Measurements from ENCODE around the gene C8B.

Gene C8B

GRCh38 chr1:56965916-56966697, at the start of gene C8B:
TSS of gene C8B (minus strand) at chr1:56966015. CDS start at chr1:56965948, 67 bp downstream.
- Histone ChIP-seq H3K36me3 (no peaks in the 10 kb centered on the region), H3K4me1 (no peaks in the 10 kb centered on the region), H3K4me3 (no peak within 1 kb of the TSS), H3K9me3 (0 out of 2 replicates have a peak, but pooled peaks cover 4% of the 10 kb centered on the region), H3K4me2 (no peak within 1 kb of the TSS), H3K27me3 (no peaks in the 10 kb centered on the region), H4K20me1 (no peaks in the 10 kb centered on the region), H3K27ac (no peak within 1 kb of the TSS), H3K9ac (no peak within 1 kb of the TSS)
- no peak for TF ChIP-seq Cebpa-rat (IDR thresholded peaks at IDR 0.05)

GRCh38 chr1:57015071-57015470, 49.3 kb upstream of the C8B start:
- H3K27ac ChIP-seq: no peak overlapping the region
- no peak overlapping the region for H3K4me3 ChIP-seq
- no peak overlapping the region for H3K4me2 ChIP-seq
- H3K9ac ChIP-seq: no peak overlapping the region
- H3K4me1 ChIP-seq: no peaks in the 10 kb centered on the region
- peaks cover 63% of the 10 kb centered on the region for H3K36me3 ChIP-seq
- no peaks in the 10 kb centered on the region for H3K27me3 ChIP-seq
- no peak for TF ChIP-seq Cebpa-rat (IDR thresholded peaks at IDR 0.05)
- no peaks in the 10 kb centered on the region for H3K9me3 ChIP-seq
- no peaks in the 10 kb centered on the region for H4K20me1 ChIP-seq

GRCh38 chr1:57013522-57013921, 47.7 kb upstream of the C8B start:
- Histone ChIP-seq H3K36me3 (peaks cover 69% of the 10 kb centered on the region), H3K27me3 (no peaks in the 10 kb centered on the region), H3K9ac (no peak overlapping the region), H3K9me3 (no peaks in the 10 kb centered on the region), H3K4me3 (no peak overlapping the region), H3K4me2 (no peak overlapping the region), H3K4me1 (no peaks in the 10 kb centered on the region), H3K27ac (no peak overlapping the region), H4K20me1 (no peaks in the 10 kb centered on the region)
- no peak for TF ChIP-seq Cebpa-rat (IDR thresholded peaks at IDR 0.05)

- H3K4me1 ChIP-seq: no peaks in the 10 kb centered on the region
- H4K20me1 ChIP-seq: no peaks in the 10 kb centered on the region
- H3K4me2 ChIP-seq: no peak overlapping the region
- no peak overlapping the region for H3K9ac ChIP-seq
- H3K36me3 ChIP-seq: peaks cover 74% of the 10 kb centered on the region
- TF ChIP-seq Cebpa-rat (IDR thresholded peaks at IDR 0.05): no peak
- no peaks in the 10 kb centered on the region for H3K9me3 ChIP-seq
- H3K27me3 ChIP-seq: no peaks in the 10 kb centered on the region
- no peak overlapping the region for H3K4me3 ChIP-seq
- no peak overlapping the region for H3K27ac ChIP-seq
Measured at GRCh38 chr1:57012315-57012714, 46.5 kb upstream of the C8B start.

GRCh38 chr1:57010511-57010910, 44.7 kb upstream of the C8B start:
- Histone ChIP-seq H3K4me1 (peaks cover 9% of the 10 kb centered on the region), H4K20me1 (no peaks in the 10 kb centered on the region), H3K9me3 (no peaks in the 10 kb centered on the region), H3K4me2 (no peak overlapping the region), H3K27ac (no peak overlapping the region), H3K9ac (no peak overlapping the region), H3K36me3 (peaks cover 67% of the 10 kb centered on the region), H3K27me3 (no peaks in the 10 kb centered on the region), H3K4me3 (no peak overlapping the region)
- TF ChIP-seq Cebpa-rat (IDR thresholded peaks at IDR 0.05): no peak

GRCh38 chr1:57007948-57008347, 42.1 kb upstream of the C8B start:
- H4K20me1 ChIP-seq: no peaks in the 10 kb centered on the region
- TF ChIP-seq Cebpa-rat (IDR thresholded peaks at IDR 0.05): no peak
- H3K27ac ChIP-seq: no peak overlapping the region
- no peak overlapping the region for H3K9ac ChIP-seq
- no peaks in the 10 kb centered on the region for H3K9me3 ChIP-seq
- peaks cover 64% of the 10 kb centered on the region for H3K36me3 ChIP-seq
- peaks cover 19% of the 10 kb centered on the region for H3K4me1 ChIP-seq
- H3K27me3 ChIP-seq: no peaks in the 10 kb centered on the region
- H3K4me2 ChIP-seq: no peak overlapping the region
- no peak overlapping the region for H3K4me3 ChIP-seq

GRCh38 chr1:57007472-57007871, 41.7 kb upstream of the C8B start:
- H3K27me3 ChIP-seq: no peaks in the 10 kb centered on the region
- H3K36me3 ChIP-seq: peaks cover 69% of the 10 kb centered on the region
- H3K9me3 ChIP-seq: no peaks in the 10 kb centered on the region
- H3K4me2 ChIP-seq: no peak overlapping the region
- H3K4me3 ChIP-seq: no peak overlapping the region
- H3K9ac ChIP-seq: no peak overlapping the region
- H4K20me1 ChIP-seq: no peaks in the 10 kb centered on the region
- no peak overlapping the region for H3K27ac ChIP-seq
- TF ChIP-seq Cebpa-rat (IDR thresholded peaks at IDR 0.05): no peak
- peaks cover 19% of the 10 kb centered on the region for H3K4me1 ChIP-seq

- H3K9ac ChIP-seq: no peak overlapping the region
- peaks cover 70% of the 10 kb centered on the region for H3K36me3 ChIP-seq
- no peak for TF ChIP-seq Cebpa-rat (IDR thresholded peaks at IDR 0.05)
- H3K4me2 ChIP-seq: no peak overlapping the region
- no peaks in the 10 kb centered on the region for H3K27me3 ChIP-seq
- H4K20me1 ChIP-seq: no peaks in the 10 kb centered on the region
- H3K27ac ChIP-seq: no peak overlapping the region
- no peaks in the 10 kb centered on the region for H3K9me3 ChIP-seq
- H3K4me3 ChIP-seq: no peak overlapping the region
- H3K4me1 ChIP-seq: peaks cover 24% of the 10 kb centered on the region
Measured at GRCh38 chr1:57003398-57004139, 37.8 kb upstream of the C8B start.

GRCh38 chr1:56995414-56996100, 29.7 kb upstream of the C8B start:
- Histone ChIP-seq H3K9me3 (no peaks in the 10 kb centered on the region), H3K36me3 (peaks cover 29% of the 10 kb centered on the region), H3K27me3 (no peaks in the 10 kb centered on the region), H3K4me1 (peaks cover 17% of the 10 kb centered on the region), H4K20me1 (no peaks in the 10 kb centered on the region), H3K27ac (no peak overlapping the region), H3K4me2 (no peak overlapping the region), H3K9ac (no peak overlapping the region), H3K4me3 (no peak overlapping the region)
- no peak for TF ChIP-seq Cebpa-rat (IDR thresholded peaks at IDR 0.05)

- Histone ChIP-seq H4K20me1 (no peaks in the 10 kb centered on the region), H3K9ac (no peak overlapping the region), H3K4me1 (peaks cover 11% of the 10 kb centered on the region), H3K4me3 (no peak overlapping the region), H3K27ac (no peak overlapping the region), H3K36me3 (peaks cover 14% of the 10 kb centered on the region), H3K4me2 (no peak overlapping the region), H3K27me3 (no peaks in the 10 kb centered on the region), H3K9me3 (no peaks in the 10 kb centered on the region)
- no peak for TF ChIP-seq Cebpa-rat (IDR thresholded peaks at IDR 0.05)
Measured at GRCh38 chr1:56993475-56993874, 27.7 kb upstream of the C8B start.

Data from BLaER1 (cell line).